NCI-H2227 treated with DMSO at 0.1 percent for 48 hours (cell line): ENCODE results near the gene SPAG17.

Experiments used
- DNase-seq: peaks from one replicate; lab custom pipeline; 2025; lab: John Stamatoyannopoulos, UW

The SPAG17 gene

DNA sequence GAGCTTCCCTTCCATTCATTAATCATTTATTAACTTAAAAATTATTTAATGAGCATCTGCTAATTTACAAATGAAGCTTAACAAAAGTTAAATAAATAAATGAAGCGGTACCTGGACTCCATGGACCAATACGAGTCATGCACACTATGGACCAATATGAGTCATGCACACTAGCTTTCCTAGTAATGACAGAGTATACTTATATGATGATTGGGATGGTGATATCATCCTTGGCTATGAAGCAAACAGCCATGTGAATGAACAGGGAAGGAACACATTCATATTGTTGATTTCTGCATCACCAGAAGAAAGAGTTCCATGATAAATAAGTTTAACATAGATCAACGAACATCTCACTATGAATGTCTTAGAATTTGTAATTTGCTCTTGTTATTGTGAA, 109.9 kb downstream of the SPAG17 start:
- no peak for DNase-seq

DNA sequence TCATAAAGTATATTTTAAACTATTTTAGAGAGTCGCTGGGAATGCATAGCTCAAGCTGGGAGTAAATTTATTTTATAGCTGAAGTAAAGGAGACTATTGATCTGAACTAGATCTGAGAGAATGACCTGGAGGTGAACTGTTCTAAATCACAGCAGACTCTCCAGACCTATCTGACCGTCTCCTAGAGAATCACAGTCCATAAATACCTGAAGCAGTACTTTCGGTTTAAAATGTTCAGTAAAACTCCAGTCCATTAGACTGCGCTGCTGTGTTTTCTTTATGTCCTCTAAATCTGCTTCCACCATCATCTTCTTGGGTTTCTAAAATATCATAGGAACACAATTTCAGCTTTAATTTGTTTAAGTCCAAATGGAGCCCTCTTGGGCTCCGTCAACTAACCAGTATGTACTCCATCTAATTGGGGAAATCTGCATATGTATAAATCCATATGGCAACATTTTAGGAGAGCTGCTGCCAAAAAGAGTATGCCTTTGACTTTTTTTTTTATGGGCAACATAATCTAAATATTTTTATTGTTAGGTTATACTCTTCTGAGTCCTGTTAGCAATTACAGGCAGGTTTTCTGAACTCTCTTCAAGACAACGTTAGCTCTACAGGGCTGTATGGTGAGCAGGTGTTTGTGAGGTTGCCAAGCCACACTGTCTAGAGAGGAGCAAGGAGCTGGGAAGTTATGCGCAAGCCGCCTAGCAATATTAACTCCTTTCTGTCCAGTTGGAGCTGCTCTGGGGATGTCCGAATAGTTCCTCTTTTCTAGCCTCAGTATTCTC, 111.2 kb downstream of the SPAG17 start:
- no peak for DNase-seq

DNA sequence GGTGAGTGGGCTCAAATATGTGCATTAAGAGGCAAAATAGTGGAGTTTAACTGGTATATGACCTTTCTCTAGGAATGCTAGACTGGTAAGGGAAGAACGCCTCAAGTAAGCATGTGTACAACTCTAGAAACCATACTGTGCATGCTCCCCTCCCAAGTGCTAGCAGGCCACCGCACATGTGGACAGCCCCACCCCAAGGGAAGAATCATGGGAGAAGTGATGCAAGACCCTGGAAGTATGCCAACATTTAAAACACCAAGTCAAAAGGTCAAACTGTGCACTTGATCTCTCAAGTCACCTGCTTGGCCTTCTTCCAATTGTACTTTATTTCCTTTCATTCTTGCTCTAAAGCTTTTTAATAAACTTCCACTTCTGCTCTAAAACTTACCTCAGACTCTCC, 135.0 kb downstream of the SPAG17 start:
- DNase-seq: no peak

- DNase-seq: no peak
These were observed 137.3 kb downstream of the SPAG17 start for GRCh38 chr1:118047650-118048224.

DNA sequence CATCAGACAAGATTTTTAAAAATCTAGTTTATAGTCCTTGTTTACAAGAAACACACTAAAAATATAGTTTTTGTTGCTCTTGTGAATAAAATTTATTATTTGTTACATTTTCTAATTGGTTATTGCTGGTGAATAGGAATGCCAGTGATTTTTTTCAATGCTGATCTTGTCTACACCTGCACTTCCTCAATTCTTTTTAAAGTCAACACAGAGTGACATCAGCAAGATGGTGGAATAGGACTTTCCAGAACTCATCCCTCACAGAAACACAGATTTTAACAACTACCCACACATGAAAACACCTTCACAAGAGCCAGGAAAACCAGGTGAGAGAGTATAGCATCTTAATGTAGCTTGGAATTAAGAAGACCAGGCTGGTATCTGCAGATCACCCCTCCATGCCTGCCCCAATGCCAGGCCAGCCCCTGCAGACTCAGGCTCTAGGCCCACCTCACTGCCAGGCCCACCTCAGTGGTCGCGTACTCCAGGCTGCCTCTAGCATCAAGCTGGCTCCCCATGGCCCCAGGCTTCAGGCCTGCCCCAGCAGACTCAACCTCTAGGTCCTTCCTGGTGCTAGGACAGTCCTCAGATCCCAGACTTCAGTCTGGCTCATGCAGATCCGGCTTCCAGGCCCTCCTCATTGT, 137.9 kb downstream of the SPAG17 start:
- no peak for DNase-seq

DNA sequence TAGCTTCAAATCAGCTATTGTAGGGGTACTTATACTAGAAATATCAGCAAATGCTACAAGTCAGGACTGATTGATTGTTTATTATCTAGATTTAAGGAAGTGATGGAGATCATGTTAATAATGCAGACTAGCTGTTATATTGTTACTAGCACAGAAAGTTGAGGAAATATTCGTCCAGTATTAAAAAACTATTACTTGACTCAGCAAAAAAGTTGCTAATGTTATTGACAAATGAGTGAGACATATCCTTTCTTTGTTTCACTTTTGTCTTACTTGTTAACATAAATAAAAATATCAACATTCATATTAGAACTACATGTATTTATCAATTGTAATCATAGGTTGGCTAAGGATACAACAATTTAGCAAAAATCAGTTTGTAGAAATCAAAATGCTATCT, 141.4 kb downstream of the SPAG17 start:
- no peak for DNase-seq

DNA sequence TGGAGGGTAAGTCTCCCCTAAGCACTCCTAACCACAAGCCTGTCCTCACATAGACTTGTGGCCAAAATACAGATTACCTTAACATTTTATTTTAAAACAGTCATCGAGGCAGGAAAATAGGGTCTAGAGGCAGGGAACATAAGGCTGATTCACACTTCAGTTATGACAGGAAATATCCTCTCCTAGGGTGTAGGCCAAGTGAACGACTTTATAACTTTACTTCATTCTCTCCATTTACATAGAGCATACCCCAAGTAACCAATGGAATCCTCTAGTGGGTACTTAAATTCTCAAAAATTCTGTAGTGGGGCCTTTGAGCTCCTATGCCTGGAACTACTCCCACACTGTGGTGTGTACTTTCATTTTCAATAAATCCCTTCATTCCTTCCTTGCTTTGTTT, 142.5 kb downstream of the SPAG17 start:
- no peak for DNase-seq

DNA sequence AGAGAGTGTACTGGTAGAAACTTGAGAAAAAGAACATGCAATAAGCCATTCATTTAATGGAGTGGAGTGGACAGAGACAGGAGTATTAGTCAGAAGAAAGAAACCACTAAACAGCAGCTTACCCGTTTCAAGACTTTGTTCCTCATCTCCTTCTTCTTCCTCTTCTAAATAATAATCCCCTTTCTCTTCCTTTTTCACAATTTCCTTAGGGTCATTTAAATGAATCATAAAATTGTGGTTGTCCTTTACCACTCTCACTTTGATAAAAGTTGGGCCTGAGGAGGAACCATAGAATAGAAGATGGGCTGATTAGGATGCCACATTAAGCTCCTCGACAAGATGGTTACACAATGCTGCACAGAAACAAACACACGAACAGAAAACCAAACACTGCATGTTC, 145.9 kb downstream of the SPAG17 start:
- DNase-seq: no peak

GRCh38 chr1:118032883-118033282, 152.1 kb downstream of the SPAG17 start:
- DNase-seq: no peak

GRCh38 chr1:118028267-118028666, 156.8 kb downstream of the SPAG17 start:
- DNase-seq: no peak

GRCh38 chr1:118023199-118023598, 161.8 kb downstream of the SPAG17 start:
- DNase-seq: no peak

GRCh38 chr1:118021668-118022067, 163.4 kb downstream of the SPAG17 start:
- DNase-seq: no peak

DNA sequence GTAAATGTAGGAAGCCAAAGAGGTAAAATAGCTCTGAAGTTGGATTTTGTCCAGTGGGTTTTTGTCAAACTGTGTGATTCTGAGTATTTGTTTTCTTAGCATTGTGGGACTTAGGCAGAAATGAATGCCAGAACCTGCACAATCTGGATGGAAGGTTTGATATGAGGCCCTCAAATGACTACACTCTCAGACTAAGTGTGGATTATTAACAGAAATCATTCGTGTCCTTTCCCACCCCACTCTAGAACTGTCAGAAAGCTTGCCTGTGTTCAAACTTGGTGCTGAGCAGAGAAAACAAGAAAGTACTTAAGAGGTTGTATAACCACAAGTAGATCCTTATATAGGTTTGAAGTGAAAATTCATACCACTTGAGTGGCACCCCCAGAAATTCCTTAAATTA, 167.0 kb downstream of the SPAG17 start:
- no peak for DNase-seq

GRCh38 chr1:118013938-118014337, 171.1 kb downstream of the SPAG17 start:
- DNase-seq: no peak

DNA sequence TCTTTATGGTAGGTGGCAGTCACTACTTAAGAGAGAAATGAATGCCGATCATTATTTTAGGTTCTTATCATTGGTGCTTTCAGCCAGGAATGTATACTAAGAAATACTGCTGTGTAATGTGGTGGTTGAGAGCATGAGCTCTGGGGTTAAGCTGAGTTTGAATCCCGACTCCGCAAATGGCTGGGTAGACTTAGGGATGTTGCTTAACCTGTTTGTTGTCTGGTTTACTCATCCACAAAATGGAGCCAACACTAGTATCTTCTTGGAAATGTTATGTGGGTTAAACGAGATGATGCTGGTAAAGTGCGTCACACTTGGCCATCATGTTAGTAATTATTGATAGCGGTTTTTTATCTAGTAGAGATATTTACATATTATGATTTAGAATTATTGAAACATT, 171.7 kb downstream of the SPAG17 start:
- no peak for DNase-seq

- DNase-seq: no peak
These were observed 172.4 kb downstream of the SPAG17 start for GRCh38 chr1:118012515-118013124.

DNA sequence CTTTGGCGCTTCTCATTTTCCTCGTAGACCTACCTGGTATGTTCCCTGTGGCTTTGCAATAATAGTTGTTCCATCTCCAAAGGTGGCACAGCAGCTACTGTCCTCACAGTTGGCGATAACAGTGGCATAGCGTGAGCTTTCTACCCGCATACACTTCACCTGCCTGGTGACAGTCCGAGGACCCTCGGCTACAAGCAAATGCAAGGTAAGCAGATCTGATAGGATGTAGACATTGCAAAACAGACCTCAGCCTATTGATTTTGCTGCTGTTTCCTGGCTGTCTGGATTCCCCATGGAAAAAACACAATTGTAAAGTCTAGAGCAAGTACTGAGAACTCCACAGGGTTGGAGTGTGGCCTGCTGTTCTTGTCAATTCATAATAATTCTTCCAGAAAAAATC, 177.0 kb downstream of the SPAG17 start:
- DNase-seq: no peak

DNA sequence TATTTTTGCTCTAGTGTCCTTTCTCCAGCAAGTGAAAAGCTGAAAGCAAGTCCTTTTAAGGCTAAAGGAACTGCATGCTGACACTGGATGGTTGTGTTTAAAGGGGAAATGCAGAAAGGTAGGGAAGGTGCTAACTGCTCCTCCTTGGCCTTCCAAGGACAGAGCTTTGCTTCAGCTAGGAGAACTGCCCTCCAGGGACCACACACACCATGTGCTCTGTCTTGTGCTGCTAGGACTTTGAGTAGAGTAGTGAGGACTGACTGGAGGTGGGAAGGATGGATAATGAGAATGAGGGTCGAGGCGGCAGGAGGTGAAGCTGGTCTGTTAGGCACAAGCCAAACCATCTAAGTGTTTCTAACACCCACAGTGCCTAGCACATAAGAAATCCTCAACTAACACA, 177.6 kb downstream of the SPAG17 start:
- no peak for DNase-seq

- no peak for DNase-seq
These were observed 180.7 kb downstream of the SPAG17 start for GRCh38 chr1:118004312-118004711.

DNA sequence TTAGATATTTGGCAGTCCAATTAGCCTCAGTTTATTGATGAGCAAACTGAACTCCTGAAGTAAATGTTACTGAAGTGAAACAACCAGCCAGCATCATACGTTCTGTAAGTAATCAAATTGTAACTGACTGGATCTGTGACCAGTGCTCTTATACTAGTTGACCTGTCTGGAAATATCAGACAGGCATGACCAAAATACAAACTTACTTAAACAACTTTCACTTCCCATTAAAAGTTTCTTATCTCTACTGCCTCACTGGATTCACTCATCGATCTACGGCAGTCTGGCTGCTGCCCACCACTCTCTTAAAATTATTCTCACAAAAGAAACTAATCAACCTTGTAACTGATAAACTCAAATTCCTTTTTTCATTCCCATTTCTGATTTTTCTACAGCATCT, 199.1 kb downstream of the SPAG17 start:
- no peak for DNase-seq

GRCh38 chr1:117985239-117985638, 199.8 kb downstream of the SPAG17 start:
- DNase-seq: no peak

GRCh38 chr1:117981455-117982192, 203.4 kb downstream of the SPAG17 start:
- DNase-seq: no peak
